Suprapubic skin (tissue), 4 donors: Measurements from ENCODE around the gene SYNE2.
"Not testable (repeated sequence)": the region's sequence is repeated elsewhere in the genome, so short reads cannot be mapped to it uniquely, and the experiment has no call there.

ENCODE experiments used
- CTCF ChIP-seq, 2 donors: fragments of 200-600 bp in 1 of 2; fragments of 450-650 bp in 1 of 2; sonication (generic) in 1 of 2; IDR thresholded peaks; one replicate each; pipeline ENCODE4 v1.5.1; 2016 to 2019; ENCODE audit warnings: antibody characterized with exemption in 2 of 2, mild to moderate bottlenecking in 1 of 2, moderate library complexity in 1 of 2
- EP300 ChIP-seq: sonication (generic); formaldehyde crosslinking; IDR thresholded peaks from one replicate; pipeline ENCODE4 v1.6.1; 2017; ENCODE audit warnings: antibody characterized with exemption
- POLR2A ChIP-seq, 2 donors: fragments of 450-650 bp; IDR thresholded peaks; one replicate each; pipeline ENCODE4 v1.6.1; 2017; ENCODE audit warnings: antibody characterized with exemption in 2 of 2, mild to moderate bottlenecking in 2 of 2, moderate library complexity in 2 of 2
- POLR2AphosphoS5 ChIP-seq, 3 donors: sonication (generic); formaldehyde crosslinking; IDR thresholded peaks; one replicate each; pipeline ENCODE4 v1.6.1; 2017; ENCODE audit warnings: antibody characterized with exemption in 3 of 3

- TF ChIP-seq EP300; CTCF (IDR thresholded peaks at IDR 0.05); POLR2A (IDR thresholded peaks at IDR 0.05); POLR2AphosphoS5 (IDR thresholded peaks at IDR 0.05): not testable (repeated sequence)
Measured at GRCh38 chr14:64210912-64211311, 358.1 kb downstream of the SYNE2 start.
